ENCODE results near the gene SLC47A1. TPM values are rescaled to one million over a fixed set of nuclear protein-coding genes. Genes with fewer than 3 reads are reported as not detected.

Gene SLC47A1
- total and polyA plus RNA-seq, 2 of the 8 experiments (the other 6 are each of a cell fraction or from before 2014, with no cell fraction given) = 1.5 to 3.6 TPM

DNA sequence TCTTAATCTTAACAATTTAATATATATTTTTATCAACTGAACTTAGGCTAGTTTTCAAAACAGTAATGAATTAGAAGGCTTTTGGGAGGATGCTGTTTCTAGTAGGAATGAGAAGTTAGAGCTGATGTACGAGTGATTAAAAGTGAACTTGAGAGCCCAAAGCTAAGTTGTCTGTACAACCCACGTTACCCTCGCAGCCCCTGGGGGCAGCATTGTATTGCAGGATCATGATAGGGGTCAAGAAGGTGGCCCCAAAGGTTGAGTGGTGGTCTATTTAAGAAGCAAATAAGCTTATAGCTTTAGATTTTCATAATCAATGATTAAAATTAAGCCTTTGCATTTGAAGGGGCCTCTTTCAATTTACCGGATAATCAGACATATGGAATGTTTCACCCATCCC is 81.2 kb downstream of the SLC47A1 start:
- Histone ChIP-seq H3K36me3 (ENCODE audit: control insufficient read depth in 2 of 4, insufficient read depth in 4 of 4, low read length in 3 of 4) (no peaks in the 10 kb centered on the region; a peak in 1 of 8 replicates), H4K5ac (ENCODE audit: insufficient read length, low read depth, low read length) (no peak overlapping the region), H3K14ac (ENCODE audit: insufficient read length) (no peak overlapping the region), H3K9ac (replicated peaks in 1 of 4; ENCODE audit: extremely low read depth in 1 of 4, low read depth in 3 of 4, low read length in 3 of 4) (no peak overlapping the region), H3K9me3 (ENCODE audit: insufficient read depth in 2 of 2, low read depth in 1 of 2, low read length in 1 of 2) (peaks cover 18 to 23% of the 10 kb centered on the region in 2 experiments), H4K20me1 (replicated peaks in 1 of 2; ENCODE audit: control insufficient read depth in 1 of 2, insufficient read depth in 2 of 2, low read length in 2 of 2) (no peaks in the 10 kb centered on the region), H2BK5ac (ENCODE audit: low read depth, low read length) (no peak overlapping the region), H3K27ac (ENCODE audit: low read depth, low read length) (no peak overlapping the region), H3K79me1 (ENCODE audit: low read depth, low read length) (no peaks in the 10 kb centered on the region), H3K56ac (replicated peaks; ENCODE audit: insufficient read length, low read depth, low read length) (no peak overlapping the region), H4K8ac (ENCODE audit: extremely low read depth, insufficient read depth, low read length) (no peak overlapping the region), H3K4me3 (ENCODE audit: extremely low read depth in 1 of 4, insufficient read depth in 2 of 4, low read depth in 3 of 4, low read length in 4 of 4) (no peak overlapping the region), H2BK15ac (ENCODE audit: low read length) (no peak overlapping the region), H3K23me2 (ENCODE audit: low read depth, low read length) (no peaks in the 10 kb centered on the region), H2BK12ac (ENCODE audit: low read depth, low read length) (no peak overlapping the region), H2BK20ac (ENCODE audit: low read length) (no peak overlapping the region), H3K23ac (ENCODE audit: insufficient read length) (no peak overlapping the region), H3K4me1 (replicated peaks in 1 of 4; ENCODE audit: control insufficient read depth in 3 of 4, insufficient read depth in 4 of 4, low read length in 3 of 4) (no peaks in the 10 kb centered on the region), H3K4me2 (ENCODE audit: insufficient read depth in 1 of 2, low read depth in 2 of 2, low read length in 2 of 2) (no peak overlapping the region), H3K18ac (ENCODE audit: extremely low read depth, low read length) (no peak overlapping the region), H4K91ac (replicated peaks; ENCODE audit: insufficient read length, low read length) (no peak overlapping the region), H2AK5ac (ENCODE audit: low read depth, low read length) (no peak overlapping the region), H3K79me2 (ENCODE audit: control insufficient read depth in 1 of 2, insufficient read depth in 2 of 2, low read length in 2 of 2) (no peaks in the 10 kb centered on the region), H2BK120ac (replicated peaks; ENCODE audit: low read depth, low read length) (no peak overlapping the region), H2AFZ (ENCODE audit: low read length) (no peak overlapping the region), H3K4ac (replicated peaks; ENCODE audit: insufficient read length, low read depth, low read length) (no peak overlapping the region), H3K27me3 (replicated peaks in 1 of 4; ENCODE audit: control insufficient read depth in 3 of 4, extremely low read depth in 1 of 4, insufficient read depth in 3 of 4, low read length in 3 of 4) (no peaks in the 10 kb centered on the region)
- TF ChIP-seq, protein P1, sequence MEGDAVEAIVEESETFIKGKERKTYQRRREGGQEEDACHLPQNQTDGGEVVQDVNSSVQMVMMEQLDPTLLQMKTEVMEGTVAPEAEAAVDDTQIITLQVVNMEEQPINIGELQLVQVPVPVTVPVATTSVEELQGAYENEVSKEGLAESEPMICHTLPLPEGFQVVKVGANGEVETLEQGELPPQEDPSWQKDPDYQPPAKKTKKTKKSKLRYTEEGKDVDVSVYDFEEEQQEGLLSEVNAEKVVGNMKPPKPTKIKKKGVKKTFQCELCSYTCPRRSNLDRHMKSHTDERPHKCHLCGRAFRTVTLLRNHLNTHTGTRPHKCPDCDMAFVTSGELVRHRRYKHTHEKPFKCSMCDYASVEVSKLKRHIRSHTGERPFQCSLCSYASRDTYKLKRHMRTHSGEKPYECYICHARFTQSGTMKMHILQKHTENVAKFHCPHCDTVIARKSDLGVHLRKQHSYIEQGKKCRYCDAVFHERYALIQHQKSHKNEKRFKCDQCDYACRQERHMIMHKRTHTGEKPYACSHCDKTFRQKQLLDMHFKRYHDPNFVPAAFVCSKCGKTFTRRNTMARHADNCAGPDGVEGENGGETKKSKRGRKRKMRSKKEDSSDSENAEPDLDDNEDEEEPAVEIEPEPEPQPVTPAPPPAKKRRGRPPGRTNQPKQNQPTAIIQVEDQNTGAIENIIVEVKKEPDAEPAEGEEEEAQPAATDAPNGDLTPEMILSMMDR (IDR thresholded peaks at IDR 0.05; ENCODE audit: control extremely low read depth in 1 of 3, insufficient read depth in 1 of 3, low read depth in 1 of 3, low read length in 3 of 3) = peak; percentile 32 to 48 (median 44); a peak in 3 of 4 replicates
- peak; percentile 46 to 60 for TF ChIP-seq RAD21 (IDR thresholded peaks at IDR 0.05 in 1 of 2, conservative IDR thresholded peaks at IDR 0.05 in 1 of 2; ENCODE audit: low read depth in 2 of 2, low read length in 2 of 2)
- TF ChIP-seq, protein P2, sequence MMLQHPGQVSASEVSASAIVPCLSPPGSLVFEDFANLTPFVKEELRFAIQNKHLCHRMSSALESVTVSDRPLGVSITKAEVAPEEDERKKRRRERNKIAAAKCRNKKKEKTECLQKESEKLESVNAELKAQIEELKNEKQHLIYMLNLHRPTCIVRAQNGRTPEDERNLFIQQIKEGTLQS (IDR thresholded peaks at IDR 0.05; ENCODE audit: insufficient read depth, low read depth, low read length) = no peak
- WGBS, 2 experiments (ENCODE audit: extremely low coverage in 1 of 2, insufficient coverage in 1 of 2, insufficient read length in 1 of 2, insufficient replicate concordance in 2 of 2, low coverage in 1 of 2, low lambda C conversion rate in 2 of 2, missing lambda C conversion rate in 1 of 2) = 88% methylated on average over 4 of the region's 4 CpGs; no CpG with 5 or more reads in 1 of the 2 experiments
- POLR2A ChIA-PET (ENCODE audit: partially characterized antibody) = interaction anchor here (1.2 kb wide), 1 partner anchor 10 kb away, joined by 3 read pairs; no protein-coding TSS in a partner anchor
- DNase-seq (ENCODE audit: low read depth in 1 of 2, low spot score in 2 of 2) (no peak), FAIRE-seq (no peak)
- CTCF ChIA-PET (ENCODE audit: partially characterized antibody) = interaction anchor here (0.6 to 2.8 kb wide), 26 partner anchors 9 to 181 kb away, joined by 3 to 23 read pairs (median 4); partner anchors contain the start of gene ALDH3A2

Measured in H1 (cell line).